ENCODE measurements around the gene ZNF212.
A peak's percentile ranks its signal among the peaks of the same experiment; 100 is the strongest.

The ZNF212 gene

GRCh38 chr7:149239345-149240143, at the start of gene ZNF212 (continued):
- TF ChIP-seq ZNF114 (tag by site-specific recombination; IDR thresholded peaks at IDR 0.05) (no peak), SP3 (tag by site-specific recombination; IDR thresholded peaks at IDR 0.05) (peak; percentile 85), ZNF433 (tag by site-specific recombination; IDR thresholded peaks at IDR 0.05; ENCODE audit: low read depth) (no peak), ZNF184 (tag by site-specific recombination; IDR thresholded peaks at IDR 0.05) (no peak), ZNF169 (tag by site-specific recombination; IDR thresholded peaks at IDR 0.05) (no peak), HIC1 (tag by site-specific recombination; IDR thresholded peaks at IDR 0.05) (peak; percentile 98), ZNF629 (tag by site-specific recombination; IDR thresholded peaks at IDR 0.05) (peak; percentile 62; the same call in 1 of the 2 replicates), GLIS1 (tag by site-specific recombination; IDR thresholded peaks at IDR 0.05) (peak; percentile 87), KLF10 (tag by site-specific recombination; IDR thresholded peaks at IDR 0.05) (peak; percentile 39; the same call in 1 of the 2 replicates), ZNF544 (tag by site-specific recombination; IDR thresholded peaks at IDR 0.05) (no peak), ZNF341 (tag by site-specific recombination; IDR thresholded peaks at IDR 0.05; ENCODE audit: low read depth) (peak; percentile 99), ZNF138 (tag by site-specific recombination; IDR thresholded peaks at IDR 0.05; ENCODE audit: borderline replicate concordance) (no peak), ZNF404 (tag by site-specific recombination; IDR thresholded peaks at IDR 0.05) (no peak), SP2 (tag by site-specific recombination; IDR thresholded peaks at IDR 0.05) (peak; percentile 64), WT1 (tag by site-specific recombination; IDR thresholded peaks at IDR 0.05) (no peak; the same call in 1 of the 2 replicates), ZNF777 (tag by site-specific recombination; IDR thresholded peaks at IDR 0.05; ENCODE audit: borderline replicate concordance) (peak; percentile 40; the same call in 1 of the 2 replicates), ZBTB26 (tag by site-specific recombination; optimal IDR thresholded peaks at IDR 0.05) (peak; percentile 80), GFI1B (tag by site-specific recombination; IDR thresholded peaks at IDR 0.05) (no peak), ZNF518A (tag by site-specific recombination; conservative IDR thresholded peaks at IDR 0.05; ENCODE audit: low read depth) (peak; percentile 52; the same call in 1 of the 2 replicates), ZNF274 (IDR thresholded peaks at IDR 0.05; ENCODE audit: low read length) (no peak), ZNF274 (tag by site-specific recombination; IDR thresholded peaks at IDR 0.05; ENCODE audit: borderline replicate concordance) (no peak)
- TF ChIP-seq, protein P1, sequence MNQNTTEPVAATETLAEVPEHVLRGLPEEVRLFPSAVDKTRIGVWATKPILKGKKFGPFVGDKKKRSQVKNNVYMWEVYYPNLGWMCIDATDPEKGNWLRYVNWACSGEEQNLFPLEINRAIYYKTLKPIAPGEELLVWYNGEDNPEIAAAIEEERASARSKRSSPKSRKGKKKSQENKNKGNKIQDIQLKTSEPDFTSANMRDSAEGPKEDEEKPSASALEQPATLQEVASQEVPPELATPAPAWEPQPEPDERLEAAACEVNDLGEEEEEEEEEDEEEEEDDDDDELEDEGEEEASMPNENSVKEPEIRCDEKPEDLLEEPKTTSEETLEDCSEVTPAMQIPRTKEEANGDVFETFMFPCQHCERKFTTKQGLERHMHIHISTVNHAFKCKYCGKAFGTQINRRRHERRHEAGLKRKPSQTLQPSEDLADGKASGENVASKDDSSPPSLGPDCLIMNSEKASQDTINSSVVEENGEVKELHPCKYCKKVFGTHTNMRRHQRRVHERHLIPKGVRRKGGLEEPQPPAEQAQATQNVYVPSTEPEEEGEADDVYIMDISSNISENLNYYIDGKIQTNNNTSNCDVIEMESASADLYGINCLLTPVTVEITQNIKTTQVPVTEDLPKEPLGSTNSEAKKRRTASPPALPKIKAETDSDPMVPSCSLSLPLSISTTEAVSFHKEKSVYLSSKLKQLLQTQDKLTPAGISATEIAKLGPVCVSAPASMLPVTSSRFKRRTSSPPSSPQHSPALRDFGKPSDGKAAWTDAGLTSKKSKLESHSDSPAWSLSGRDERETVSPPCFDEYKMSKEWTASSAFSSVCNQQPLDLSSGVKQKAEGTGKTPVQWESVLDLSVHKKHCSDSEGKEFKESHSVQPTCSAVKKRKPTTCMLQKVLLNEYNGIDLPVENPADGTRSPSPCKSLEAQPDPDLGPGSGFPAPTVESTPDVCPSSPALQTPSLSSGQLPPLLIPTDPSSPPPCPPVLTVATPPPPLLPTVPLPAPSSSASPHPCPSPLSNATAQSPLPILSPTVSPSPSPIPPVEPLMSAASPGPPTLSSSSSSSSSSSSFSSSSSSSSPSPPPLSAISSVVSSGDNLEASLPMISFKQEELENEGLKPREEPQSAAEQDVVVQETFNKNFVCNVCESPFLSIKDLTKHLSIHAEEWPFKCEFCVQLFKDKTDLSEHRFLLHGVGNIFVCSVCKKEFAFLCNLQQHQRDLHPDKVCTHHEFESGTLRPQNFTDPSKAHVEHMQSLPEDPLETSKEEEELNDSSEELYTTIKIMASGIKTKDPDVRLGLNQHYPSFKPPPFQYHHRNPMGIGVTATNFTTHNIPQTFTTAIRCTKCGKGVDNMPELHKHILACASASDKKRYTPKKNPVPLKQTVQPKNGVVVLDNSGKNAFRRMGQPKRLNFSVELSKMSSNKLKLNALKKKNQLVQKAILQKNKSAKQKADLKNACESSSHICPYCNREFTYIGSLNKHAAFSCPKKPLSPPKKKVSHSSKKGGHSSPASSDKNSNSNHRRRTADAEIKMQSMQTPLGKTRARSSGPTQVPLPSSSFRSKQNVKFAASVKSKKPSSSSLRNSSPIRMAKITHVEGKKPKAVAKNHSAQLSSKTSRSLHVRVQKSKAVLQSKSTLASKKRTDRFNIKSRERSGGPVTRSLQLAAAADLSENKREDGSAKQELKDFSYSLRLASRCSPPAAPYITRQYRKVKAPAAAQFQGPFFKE (tag by site-specific recombination; IDR thresholded peaks at IDR 0.05; ENCODE audit: borderline replicate concordance) = no peak
- TF ChIP-seq, protein P2, sequence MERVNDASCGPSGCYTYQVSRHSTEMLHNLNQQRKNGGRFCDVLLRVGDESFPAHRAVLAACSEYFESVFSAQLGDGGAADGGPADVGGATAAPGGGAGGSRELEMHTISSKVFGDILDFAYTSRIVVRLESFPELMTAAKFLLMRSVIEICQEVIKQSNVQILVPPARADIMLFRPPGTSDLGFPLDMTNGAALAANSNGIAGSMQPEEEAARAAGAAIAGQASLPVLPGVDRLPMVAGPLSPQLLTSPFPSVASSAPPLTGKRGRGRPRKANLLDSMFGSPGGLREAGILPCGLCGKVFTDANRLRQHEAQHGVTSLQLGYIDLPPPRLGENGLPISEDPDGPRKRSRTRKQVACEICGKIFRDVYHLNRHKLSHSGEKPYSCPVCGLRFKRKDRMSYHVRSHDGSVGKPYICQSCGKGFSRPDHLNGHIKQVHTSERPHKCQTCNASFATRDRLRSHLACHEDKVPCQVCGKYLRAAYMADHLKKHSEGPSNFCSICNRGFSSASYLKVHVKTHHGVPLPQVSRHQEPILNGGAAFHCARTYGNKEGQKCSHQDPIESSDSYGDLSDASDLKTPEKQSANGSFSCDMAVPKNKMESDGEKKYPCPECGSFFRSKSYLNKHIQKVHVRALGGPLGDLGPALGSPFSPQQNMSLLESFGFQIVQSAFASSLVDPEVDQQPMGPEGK (tag by site-specific recombination; IDR thresholded peaks at IDR 0.05) = peak; percentile 70

Measured in HEK293 (cell line).